ENCODE results near the gene GATD1. TPM values are rescaled to one million over a fixed set of nuclear protein-coding genes. Genes with fewer than 3 reads are reported as not detected.
"Not testable (repeated sequence)": the region's sequence is repeated elsewhere in the genome, so short reads cannot be mapped to it uniquely, and the experiment has no call there.

The GATD1 gene
- total RNA-seq, 4 donors from 2014 or later = 22.1 to 41.4 (median 27.3) TPM

DNA sequence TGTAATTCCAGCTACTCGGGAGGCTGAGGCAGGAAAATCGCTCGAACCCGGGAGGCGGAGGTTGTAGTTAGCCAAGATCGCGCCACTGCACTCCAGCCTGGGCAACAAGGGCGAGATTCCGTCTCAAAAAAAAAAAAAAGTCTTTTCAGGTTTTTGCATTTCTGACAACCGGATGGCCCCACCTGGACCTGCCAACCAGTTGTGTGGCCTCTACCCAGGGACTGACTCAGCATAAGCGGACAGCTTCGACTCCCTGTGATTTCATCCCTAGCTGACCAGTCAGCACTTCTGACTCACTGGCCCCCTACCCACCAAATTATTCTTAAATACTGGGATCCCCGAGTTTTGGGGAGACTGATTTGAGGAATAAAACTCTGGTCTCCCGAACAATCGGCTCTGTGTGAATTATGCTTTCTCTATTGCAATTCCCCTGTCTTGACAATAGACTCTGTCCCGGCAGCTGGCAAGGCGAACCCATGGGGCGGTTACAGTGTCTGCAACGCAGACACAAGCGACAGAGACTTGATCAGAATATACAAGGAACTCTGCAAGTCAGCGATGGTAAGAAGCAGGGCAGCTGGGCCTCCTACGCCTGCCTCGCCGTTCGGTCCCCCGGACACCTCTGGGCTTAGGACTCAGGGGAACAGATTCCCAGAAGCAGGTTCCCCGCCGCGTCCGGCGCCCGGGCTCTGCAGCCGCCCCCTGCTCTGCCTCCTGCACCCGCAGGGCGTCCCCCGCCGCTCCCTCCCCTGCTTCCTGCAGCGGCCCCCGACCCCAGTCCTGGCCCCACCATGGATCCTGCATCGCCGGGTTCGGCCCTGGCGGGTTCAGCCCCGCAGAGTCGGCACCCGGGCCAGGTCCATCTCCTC lies 30.8 kb downstream of the GATD1 start:
- WGBS, 2 donors = 23 to 37% methylated on average over 29 to 46 of the region's 46 CpGs
- peak overlapping the region; percentile 78 to 98 (median 96) for H3K27ac ChIP-seq
- no peak for TF ChIP-seq POLR2A (IDR thresholded peaks at IDR 0.05)
- TF ChIP-seq EP300 (IDR thresholded peaks at IDR 0.05) = no peak
- TF ChIP-seq, protein P1, sequence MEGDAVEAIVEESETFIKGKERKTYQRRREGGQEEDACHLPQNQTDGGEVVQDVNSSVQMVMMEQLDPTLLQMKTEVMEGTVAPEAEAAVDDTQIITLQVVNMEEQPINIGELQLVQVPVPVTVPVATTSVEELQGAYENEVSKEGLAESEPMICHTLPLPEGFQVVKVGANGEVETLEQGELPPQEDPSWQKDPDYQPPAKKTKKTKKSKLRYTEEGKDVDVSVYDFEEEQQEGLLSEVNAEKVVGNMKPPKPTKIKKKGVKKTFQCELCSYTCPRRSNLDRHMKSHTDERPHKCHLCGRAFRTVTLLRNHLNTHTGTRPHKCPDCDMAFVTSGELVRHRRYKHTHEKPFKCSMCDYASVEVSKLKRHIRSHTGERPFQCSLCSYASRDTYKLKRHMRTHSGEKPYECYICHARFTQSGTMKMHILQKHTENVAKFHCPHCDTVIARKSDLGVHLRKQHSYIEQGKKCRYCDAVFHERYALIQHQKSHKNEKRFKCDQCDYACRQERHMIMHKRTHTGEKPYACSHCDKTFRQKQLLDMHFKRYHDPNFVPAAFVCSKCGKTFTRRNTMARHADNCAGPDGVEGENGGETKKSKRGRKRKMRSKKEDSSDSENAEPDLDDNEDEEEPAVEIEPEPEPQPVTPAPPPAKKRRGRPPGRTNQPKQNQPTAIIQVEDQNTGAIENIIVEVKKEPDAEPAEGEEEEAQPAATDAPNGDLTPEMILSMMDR (IDR thresholded peaks at IDR 0.05) = no peak
- no peak for DNase-seq (ENCODE audit: low spot score in 2 of 2)
- no peaks in the 10 kb centered on the region for H3K27me3 ChIP-seq
- peak overlapping the region; percentile 72 to 100 (median 100) for H3K4me3 ChIP-seq
- peaks cover 0 to 33% (median 26%) of the 10 kb centered on the region in 4 donors for H3K4me1 ChIP-seq
- H3K36me3 ChIP-seq = no peaks in the 10 kb centered on the region
- H3K9me3 ChIP-seq = no peaks in the 10 kb centered on the region

DNA sequence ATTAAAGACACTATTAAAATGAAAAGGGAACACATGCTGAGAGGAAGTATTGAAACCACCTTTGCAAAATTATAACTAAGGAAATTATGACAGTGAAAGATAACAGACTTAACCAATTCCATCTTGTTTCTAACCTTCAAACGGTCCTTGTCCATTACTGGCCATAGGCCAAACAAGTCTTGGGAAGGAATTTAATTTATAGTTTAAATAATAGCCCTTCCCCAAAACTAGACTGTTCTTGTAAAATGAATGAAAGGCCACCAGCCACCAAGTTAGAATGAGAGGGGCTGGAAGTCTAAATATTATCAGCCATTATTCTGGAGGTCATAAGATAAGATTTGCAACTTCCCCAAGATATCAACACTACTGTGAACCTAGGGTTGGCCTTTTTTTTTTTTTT lies 31.9 kb downstream of the GATD1 start:
- Histone ChIP-seq H3K4me1 (peaks cover 0 to 33% (median 26%) of the 10 kb centered on the region in 4 donors), H3K4me3 (no peak overlapping the region), H3K27me3 (no peaks in the 10 kb centered on the region), H3K36me3 (no peaks in the 10 kb centered on the region), H3K27ac (peak overlapping the region in 1 of 4 donors; percentile 98), H3K9me3 (no peaks in the 10 kb centered on the region)
- TF ChIP-seq, protein P1 (IDR thresholded peaks at IDR 0.05) = no peak
- TF ChIP-seq POLR2A (IDR thresholded peaks at IDR 0.05) (no peak), EP300 (IDR thresholded peaks at IDR 0.05) (no peak)
- 20 to 25% methylated on average over 1 of the region's 1 CpG for WGBS, 2 donors
- DNase-seq (ENCODE audit: low spot score in 2 of 2) = no peak

DNA sequence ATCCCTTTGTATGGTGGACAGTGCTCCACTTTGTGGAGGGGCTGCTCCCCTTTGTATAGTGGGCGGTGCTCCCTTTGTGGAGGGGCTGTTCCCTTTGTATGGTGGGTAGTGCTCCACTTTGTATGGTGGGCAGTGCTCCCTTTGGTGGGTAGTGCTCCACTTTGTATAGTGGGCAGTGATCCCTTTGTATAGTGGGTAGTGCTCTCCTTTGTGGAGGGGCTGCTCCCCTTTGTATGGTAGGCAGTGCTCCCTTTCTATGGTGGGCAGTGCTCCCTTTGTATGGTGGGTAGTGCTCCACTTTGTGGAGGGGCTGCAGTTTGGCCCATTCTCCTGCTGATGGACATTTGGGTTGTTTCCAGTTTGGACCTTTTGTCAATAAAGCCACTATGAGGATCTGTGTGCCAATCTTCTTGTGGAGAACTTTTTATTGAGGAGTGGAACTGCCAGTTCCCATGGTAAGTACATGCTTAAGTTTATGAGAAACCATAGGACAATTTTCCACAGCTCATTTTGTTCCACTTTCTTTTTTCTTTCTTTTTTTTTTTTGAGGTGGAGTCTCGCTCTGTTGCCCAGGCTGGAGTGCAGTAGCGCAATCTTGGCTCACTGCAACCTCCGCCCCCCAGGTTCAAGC lies 34.6 kb downstream of the GATD1 start:
- no peak for DNase-seq (ENCODE audit: low spot score in 2 of 2)
- peaks cover 0 to 14% (median 8%) of the 10 kb centered on the region in 4 donors for H3K4me1 ChIP-seq
- no peaks in the 10 kb centered on the region for H3K36me3 ChIP-seq
- H3K27me3 ChIP-seq = peaks cover 0 to 5% of the 10 kb centered on the region in 2 donors
- no peak for TF ChIP-seq EP300 (IDR thresholded peaks at IDR 0.05)
- TF ChIP-seq, protein P1 (IDR thresholded peaks at IDR 0.05) = no peak
- TF ChIP-seq POLR2A (IDR thresholded peaks at IDR 0.05) = no peak
- H3K27ac ChIP-seq = no peak overlapping the region
- no peak overlapping the region for H3K4me3 ChIP-seq
- no peaks in the 10 kb centered on the region for H3K9me3 ChIP-seq
- 94 to 97% methylated on average over 3 to 4 of the region's 4 CpGs for whole genome bisulfite sequencing, 2 donors

DNA sequence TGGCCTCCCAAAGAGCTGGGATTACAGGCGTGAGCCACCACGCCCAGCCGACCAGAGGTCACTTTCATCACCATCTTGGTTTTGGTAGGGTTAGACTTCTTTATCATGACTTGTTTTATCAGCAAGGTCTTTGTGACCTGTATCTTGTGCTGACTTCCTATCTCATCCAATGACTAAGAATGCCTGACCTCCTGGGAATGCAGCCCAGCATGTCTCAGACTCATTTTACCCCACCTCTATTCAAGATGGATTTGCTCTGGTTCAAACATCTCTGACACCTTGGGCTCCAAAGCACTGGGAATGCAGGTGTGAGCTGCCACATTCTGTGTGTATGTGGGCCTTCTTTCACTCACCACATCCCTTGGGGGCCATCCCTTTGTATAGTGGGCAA lies 35.1 kb downstream of the GATD1 start:
- Histone ChIP-seq H3K27me3 (peaks cover 0 to 5% of the 10 kb centered on the region in 2 donors), H3K4me3 (no peak overlapping the region), H3K4me1 (peaks cover 0 to 19% (median 11%) of the 10 kb centered on the region in 4 donors), H3K27ac (no peak overlapping the region), H3K36me3 (no peaks in the 10 kb centered on the region), H3K9me3 (no peaks in the 10 kb centered on the region)
- no peak for TF ChIP-seq POLR2A (IDR thresholded peaks at IDR 0.05)
- TF ChIP-seq, protein P1 (IDR thresholded peaks at IDR 0.05) = no peak
- TF ChIP-seq EP300 (IDR thresholded peaks at IDR 0.05) = no peak
- DNase-seq (ENCODE audit: low spot score in 2 of 2) = no peak
- 92 to 95% methylated on average over 3 of the region's 3 CpGs for WGBS, 2 donors

DNA sequence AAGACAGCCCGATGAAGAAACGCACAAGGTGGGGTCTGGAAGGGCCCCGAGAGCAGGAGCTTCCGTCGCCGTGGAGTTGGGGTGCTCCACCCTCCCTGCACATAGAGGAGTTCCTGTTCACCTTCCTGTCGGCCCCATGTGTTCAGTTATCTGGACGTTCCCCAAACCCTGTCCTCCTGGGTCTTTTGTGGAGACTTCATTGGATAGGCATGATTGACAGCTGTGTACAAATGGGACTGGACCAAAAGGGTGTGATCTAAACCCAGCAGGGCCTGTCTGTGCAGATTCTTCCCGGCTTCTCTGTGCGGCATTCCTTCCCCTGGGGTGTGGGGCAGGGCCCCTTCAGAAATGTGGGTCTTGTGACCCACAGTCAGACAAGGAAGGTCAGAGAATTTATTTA lies 39.4 kb downstream of the GATD1 start:
- 41 to 66% methylated on average over 10 of the region's 10 CpGs for WGBS, 2 donors
- H3K27me3 ChIP-seq; H3K4me3 ChIP-seq; DNase-seq (ENCODE audit: low spot score in 2 of 2); H3K9me3 ChIP-seq; H3K4me1 ChIP-seq; H3K36me3 ChIP-seq: not testable (repeated sequence)
- H3K27ac ChIP-seq = peak overlapping the region in 1 of 4 donors; percentile 42

All from tibial nerve (tissue), 4 donors.